H1 (cell line): ENCODE data around the gene ALS2CL. TPM values are rescaled to one million over a fixed set of nuclear protein-coding genes. Genes with fewer than 3 reads are reported as not detected.

Experiments
- CTCF ChIP-seq, 3 experiments: IDR thresholded peaks; 1 replicate in 2 of 3; 2 replicates in 1 of 3; pipeline versions ENCODE4 v1.5.1 to v1.6.1; 2011; ENCODE audit warnings: low read length in 3 of 3, mild to moderate bottlenecking in 3 of 3, inconsistent platforms in 2 of 3, low read depth in 1 of 3, moderate library complexity in 1 of 3; ENCODE audit not compliant: insufficient read depth in 1 of 3; ENCODE audit errors: control extremely low read depth in 1 of 3
- polyA plus RNA-seq, 7 experiments: library from polyadenylated mRNA; depleted of rRNA in 3 of 7; stranded (reverse) in 5 of 7; unstranded in 2 of 7; fragments of >200 nt in 5 of 7; fragments of 200-250 nt in 2 of 7; gene quantifications; 1 replicate in 5 of 7; 2 replicates in 1 of 7; 4 replicates in 1 of 7; pipeline versions ENCODE4 v1.2.1 to v1.2.3, GENCODE V29; 2011 to 2013; ENCODE audit warnings: missing spikeins in 2 of 7, mixed read lengths in 2 of 7
- total RNA-seq: library from RNA; stranded (reverse); fragmentation: NEBNext Ultra II Directional; extraction: Animal tissue kit (Norgen Biotek cat#: 25700); gene quantifications from 2 replicates; pipeline ENCODE4 v1.2.1, GENCODE V29; 2021

ALS2CL gene
- total and polyA plus RNA-seq, 2 of the 8 experiments (the other 6 are each of a cell fraction or from before 2014, with no cell fraction given) = 4.8 to 5.4 TPM

- TF ChIP-seq CTCF (IDR thresholded peaks at IDR 0.05; ENCODE audit: control extremely low read depth in 1 of 3, insufficient read depth in 1 of 3, low read depth in 1 of 3, low read length in 3 of 3) = no peak
Observed at GRCh38 chr3:46665763-46666452, 27.6 kb downstream of the ALS2CL start (continued).
